Measurements from ENCODE around the gene SEMA4D.

SEMA4D gene

DNA sequence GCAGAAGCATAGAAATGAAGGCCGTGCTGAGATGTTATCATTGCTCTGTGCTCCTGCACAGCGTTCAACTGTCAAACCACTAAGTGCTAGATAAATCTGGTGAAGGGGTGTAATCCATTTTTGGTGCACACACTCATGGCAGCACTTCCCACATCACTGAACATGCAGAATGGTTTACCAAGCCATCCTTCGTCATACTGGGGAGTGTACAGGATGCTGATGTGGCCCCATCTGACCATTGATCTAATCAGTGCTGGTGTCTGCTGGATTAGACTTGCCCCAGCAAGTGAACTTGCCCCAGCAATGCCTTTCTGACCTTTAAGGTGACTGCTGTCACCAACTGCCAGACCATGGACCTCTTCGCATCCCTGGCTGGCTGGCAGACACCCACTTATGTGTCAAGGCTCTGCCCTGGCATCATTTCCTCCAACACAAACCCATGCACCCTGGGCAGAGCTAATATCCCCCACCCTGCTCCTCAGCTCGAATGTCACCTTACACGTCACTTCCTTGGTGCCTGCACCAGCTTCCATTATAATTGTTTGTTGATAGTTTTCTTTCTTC lies 4.2 kb upstream of the SEMA4D start:
- no peak for DNase-seq (ENCODE audit: low read depth in 3 of 3)

DNA sequence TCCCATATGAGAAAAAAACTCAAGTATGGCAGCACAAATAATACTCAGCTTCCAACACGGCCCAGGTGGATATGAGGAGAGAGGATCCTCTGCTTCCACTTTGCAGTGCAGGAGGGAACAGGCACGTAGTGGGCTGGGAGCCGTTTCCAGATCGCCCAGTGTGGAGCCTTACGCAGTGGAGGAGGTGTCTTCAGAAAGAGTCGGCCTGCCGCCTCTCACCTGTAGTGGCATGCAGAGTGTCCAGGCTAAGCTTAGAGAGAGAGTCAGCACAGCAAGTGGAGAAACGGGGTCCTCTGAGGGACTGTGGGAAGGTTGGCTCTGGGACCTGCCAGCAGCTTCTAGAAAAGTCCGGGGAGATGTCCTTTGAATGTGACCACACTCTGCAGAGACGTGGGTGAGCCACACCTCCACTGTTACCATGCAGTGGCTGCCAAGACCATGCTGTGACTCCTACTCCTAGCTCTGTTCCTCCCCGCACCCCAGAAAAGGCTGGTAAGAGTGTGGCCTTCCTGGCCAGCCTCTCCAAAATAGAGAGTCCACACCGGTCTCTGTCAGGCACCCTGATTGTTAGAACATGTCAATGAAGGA lies 3.5 kb upstream of the SEMA4D start:
- DNase-seq (ENCODE audit: low read depth in 3 of 3) = no peak

DNA sequence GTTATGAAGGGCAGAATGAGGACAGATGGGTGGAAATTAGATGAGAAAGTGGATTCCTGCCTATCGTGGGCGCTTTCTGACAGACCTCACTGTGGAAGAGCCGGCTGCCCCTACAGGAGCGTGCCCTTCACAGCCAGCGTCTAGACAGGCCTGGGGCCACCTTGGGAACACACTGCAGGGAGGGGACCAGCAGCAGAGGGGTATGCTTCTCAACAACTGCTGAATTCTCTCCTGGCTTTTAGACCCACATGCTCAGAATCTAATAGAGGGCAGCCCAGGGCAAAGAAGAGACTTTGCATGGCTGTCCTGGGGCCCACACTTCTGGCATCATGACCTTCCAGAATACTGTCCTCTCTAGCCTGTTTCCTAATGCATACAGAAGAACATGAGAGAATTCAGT lies 2.1 kb upstream of the SEMA4D start:
- no peak for DNase-seq (ENCODE audit: low read depth in 3 of 3)

DNA sequence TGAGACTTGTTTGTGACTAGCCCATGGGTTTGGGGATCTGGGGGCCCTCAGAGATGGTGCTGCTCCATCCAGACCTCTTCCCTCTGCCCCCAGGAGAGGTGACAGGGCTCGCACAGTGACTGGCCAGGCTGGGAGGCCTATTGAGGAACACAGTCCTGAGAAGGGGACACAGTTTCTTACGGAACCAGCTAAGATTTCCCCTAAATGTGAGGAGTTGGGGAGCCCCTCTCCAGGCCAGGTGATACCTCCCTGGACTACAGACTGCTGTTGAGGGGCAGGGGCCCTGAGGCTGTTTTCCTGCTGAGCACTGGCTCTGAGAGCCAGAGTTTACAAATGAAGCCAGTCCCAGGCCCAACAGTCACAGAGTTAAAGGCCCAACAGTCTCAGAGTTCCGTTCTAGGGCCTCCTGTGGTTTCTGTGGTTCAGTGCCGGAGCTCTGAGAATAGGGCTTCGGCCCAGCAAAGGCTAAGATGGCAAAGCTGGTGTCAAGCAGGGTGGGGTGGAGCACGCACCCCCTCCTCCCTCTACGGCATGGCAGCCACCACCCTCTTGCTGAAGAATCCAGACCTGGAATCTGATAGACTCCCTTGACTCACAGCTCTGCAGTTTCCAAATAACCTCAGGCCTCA lies 1.1 kb upstream of the SEMA4D start:
- no peak for DNase-seq (ENCODE audit: low read depth in 3 of 3)

- DNase-seq (ENCODE audit: low read depth in 3 of 3) = no peak
Observed at GRCh38 chr9:89497257-89497963, 503 bp downstream of the SEMA4D start.

GRCh38 chr9:89496645-89497256 lies 1.2 kb downstream of the SEMA4D start:
- no peak for DNase-seq (ENCODE audit: low read depth in 3 of 3)

DNA sequence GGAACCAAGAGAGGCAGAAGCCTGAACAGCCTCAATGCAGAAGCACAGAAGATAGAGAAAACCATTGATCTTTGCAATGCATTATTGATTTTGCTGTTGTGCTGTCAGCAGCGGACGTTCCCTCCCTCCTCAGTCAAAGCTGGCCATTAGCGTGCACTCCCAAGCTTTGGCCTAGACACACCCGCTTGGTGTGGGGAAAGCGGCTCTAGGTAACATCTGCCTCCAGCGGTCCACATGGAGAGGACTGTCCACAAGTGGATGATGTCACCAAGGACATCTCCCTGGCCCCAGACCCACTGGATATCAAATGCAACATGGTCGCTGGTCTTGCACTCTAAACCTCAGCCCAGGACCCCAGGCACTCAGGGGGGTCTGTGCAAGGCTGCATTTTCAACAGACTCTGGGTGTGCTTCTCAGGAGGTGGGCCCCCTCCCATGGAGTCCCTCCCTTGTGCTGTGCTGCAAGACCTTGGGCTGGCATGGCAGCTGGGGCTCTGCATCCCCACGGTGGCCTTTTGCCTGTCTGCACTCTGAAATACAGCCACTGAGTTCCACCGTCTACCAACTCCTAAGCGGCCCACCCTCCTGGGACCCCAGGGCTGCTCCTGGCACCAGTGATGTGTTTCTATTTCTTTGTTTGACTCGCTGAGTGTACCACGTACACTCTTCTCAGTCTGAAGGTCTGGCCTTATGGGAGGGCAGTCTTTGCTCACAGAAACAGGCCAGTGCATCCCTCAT lies 1.9 kb downstream of the SEMA4D start:
- DNase-seq (ENCODE audit: low read depth in 3 of 3) = no peak

- DNase-seq (ENCODE audit: low read depth in 3 of 3) = no peak
Observed at GRCh38 chr9:89494199-89494598, 3.7 kb downstream of the SEMA4D start.

GRCh38 chr9:89493671-89494070 lies 4.2 kb downstream of the SEMA4D start:
- no peak for DNase-seq (ENCODE audit: low read depth in 3 of 3)

GRCh38 chr9:89493181-89493580 lies 4.7 kb downstream of the SEMA4D start:
- no peak for DNase-seq (ENCODE audit: low read depth in 3 of 3)

GRCh38 chr9:89492586-89492985 lies 5.3 kb downstream of the SEMA4D start:
- DNase-seq (ENCODE audit: low read depth in 3 of 3) = no peak

GRCh38 chr9:89491694-89492093 lies 6.2 kb downstream of the SEMA4D start:
- peak in 1 of 3 experiments; percentile 57 for DNase-seq (ENCODE audit: low read depth in 3 of 3)

DNA sequence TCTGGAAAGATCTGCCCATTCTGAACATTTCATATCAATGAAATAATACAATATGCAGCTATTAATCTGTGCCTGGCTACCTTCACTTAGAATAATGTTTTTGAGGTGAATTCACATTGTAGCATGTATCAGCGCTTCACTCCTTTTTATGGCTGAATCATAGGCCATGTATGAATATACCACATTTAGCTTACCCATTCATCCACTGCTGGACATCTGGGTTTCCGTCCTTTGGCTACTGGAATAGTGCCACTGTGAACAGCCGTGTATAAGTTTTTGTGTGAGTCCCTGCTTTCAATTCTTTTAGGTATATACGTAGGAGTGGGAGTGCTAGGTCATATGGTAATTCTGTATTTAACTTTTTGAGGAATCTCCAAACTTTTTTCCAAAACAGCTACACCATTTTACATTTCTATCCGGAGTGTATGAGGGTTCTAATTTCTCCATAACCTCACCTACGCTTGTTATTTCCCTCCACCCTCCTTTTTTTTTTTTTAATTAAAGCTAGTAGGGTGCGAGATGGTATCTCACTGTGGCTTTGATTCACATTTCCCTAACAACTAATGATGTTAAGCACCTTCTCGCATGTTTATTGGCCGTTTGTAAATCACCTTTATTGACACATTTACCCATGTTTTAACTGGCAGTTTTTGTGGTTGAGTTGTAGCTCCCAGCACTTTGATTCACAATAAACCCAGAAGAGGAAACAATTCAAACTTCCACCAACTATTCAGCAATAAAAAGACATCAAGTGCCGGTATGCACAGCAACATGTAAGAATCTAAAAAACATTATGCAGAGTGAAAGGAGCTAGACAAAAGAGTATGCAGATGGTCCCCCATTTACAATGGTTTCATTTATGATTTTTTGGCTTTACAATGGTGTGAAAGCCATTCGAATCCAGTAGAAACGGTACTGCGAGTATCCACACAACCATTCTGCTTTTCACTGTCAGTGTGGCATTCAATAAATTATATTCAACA lies 8.1 kb downstream of the SEMA4D start:
- DNase-seq (ENCODE audit: low read depth in 3 of 3) = no peak

- no peak for DNase-seq (ENCODE audit: low read depth in 3 of 3)
Observed at GRCh38 chr9:89488936-89489335, 9.0 kb downstream of the SEMA4D start.

GRCh38 chr9:89488131-89488530 lies 9.8 kb downstream of the SEMA4D start:
- DNase-seq (ENCODE audit: low read depth in 3 of 3) = no peak

DNA sequence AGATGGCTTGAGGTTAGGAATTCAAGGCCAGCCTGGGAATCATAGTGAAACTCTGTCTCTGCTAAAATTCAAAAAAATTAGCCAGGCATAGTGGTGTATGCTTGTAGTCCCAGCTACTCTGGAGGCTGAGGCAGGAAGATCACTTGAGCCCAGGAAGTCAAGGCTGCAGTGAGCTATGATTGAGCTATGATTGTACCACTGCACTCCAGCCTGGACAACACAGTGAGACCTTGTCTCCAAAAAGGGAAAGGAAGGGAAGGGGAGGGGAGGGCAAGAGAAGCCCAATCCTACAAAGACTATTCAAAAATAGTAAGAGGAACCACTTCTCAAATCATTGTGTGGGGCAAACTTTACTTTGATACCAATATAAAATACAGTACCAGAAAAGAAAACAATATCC lies 11.2 kb downstream of the SEMA4D start:
- no peak for DNase-seq (ENCODE audit: low read depth in 3 of 3)

DNA sequence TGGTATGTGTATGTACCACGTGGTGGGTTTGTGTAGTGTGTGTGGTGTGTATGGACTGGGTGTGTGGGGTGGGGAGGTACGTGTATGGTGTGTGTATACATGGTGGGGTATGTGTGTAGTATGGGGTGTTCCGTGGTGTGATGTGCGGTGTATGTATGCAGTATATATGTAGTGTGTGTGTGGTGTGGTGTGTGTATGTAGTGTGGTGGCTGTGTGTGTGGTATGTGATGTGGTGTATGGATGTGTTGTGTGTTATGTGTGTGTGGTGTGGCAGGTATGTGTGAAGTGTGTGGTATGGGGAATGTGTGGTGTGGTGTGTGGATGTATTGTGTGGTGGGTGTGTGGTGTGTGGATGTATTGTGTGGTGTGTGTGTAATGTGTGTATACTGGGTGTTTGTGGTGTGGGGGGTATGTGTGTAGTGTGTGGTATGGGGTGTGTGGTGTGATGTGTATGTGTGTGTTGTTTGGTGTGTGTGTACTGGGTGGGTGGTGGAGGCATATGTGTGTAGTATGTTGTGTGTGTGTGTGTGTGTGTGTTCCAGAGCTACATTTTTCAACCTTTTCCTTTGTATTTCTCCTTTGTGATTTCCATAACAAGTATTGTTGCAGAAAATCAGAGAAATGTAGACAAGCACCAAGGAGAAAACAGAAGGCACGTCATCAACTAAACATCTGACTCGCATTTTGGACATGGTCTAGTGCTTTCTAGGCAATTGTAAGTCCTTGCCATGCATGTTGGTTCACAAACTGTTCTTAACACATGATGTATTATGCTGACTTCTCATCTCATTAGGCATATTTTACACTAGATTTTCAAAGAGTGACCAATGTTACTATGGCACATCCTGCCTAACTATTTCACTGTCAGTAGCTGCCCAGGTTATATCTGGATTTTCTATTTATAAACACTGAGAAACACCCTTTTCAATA lies 13.2 kb downstream of the SEMA4D start:
- DNase-seq (ENCODE audit: low read depth in 3 of 3) = no peak

DNA sequence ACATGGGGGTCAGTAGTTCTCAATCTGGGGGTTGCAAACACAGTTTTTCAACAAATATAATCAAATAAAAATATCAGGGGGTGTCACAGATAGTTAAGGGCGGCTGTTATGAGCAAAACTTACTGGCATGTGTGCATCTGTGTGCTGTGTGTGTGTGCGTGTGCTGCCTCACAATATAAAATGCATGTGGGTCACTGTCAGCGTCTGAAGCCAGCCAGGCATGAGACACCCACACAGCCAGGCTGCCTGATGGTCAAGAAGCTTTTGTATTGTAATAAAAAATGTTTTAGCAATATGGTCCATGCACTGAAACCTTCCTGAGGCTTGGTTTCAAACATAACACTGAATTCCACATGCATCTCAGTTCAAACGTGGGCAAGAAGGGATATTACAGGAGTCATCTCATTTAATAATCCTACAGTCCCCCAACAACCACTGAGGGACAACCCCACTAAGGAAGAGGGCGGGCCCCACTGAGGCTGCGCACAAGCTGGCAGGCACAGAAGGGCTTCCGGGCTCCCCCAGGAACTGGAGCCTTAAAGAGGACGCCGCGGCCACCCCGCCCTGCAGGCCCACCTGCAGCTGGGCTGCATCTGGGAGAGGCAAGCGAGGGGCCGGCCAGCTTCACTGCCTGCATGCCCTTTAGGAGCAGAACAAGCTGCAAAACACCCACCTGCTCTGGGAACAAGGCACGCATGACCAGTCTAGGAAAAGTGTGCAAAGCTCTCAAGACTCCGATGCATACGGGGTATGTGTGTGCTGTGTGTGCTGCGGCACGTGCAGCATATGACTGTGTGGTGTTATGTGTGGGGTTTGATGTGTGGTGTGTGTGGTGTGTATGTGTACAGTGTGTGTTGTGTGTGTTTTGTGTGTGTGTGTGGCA lies 14.1 kb downstream of the SEMA4D start:
- peak; percentile 51 to 70 (median 54) for DNase-seq (ENCODE audit: low read depth in 3 of 3)

Data from stimulated activated CD4-positive, alpha-beta T cell treated with anti-CD3 and anti-CD28 coated beads, TNF-alpha, amount 100 ng/mL, for 24 hours (primary cell).